GM10266 (cell line): Measurements from ENCODE around the gene CMIP.

Experiments used
- DNase-seq: peaks from one replicate; pipeline ENCODE4 v3.0.0; 2012; ENCODE audit errors: extremely low spot score
- CTCF ChIP-seq: IDR thresholded peaks from 2 replicates; pipeline ENCODE4 v1.5.1; 2012; ENCODE audit warnings: mild to moderate bottlenecking, low read depth; ENCODE audit not compliant: control insufficient read depth, insufficient read depth; ENCODE audit errors: missing control alignments

The CMIP gene

GRCh38 chr16:81676883-81677737 is 232.5 kb downstream of the CMIP start:
- DNase-seq: no peak
- no peak for TF ChIP-seq CTCF

- no peak for DNase-seq
- TF ChIP-seq CTCF: no peak
These were observed 233.9 kb downstream of the CMIP start for GRCh38 chr16:81678326-81679095.

- DNase-seq: no peak
- no peak for TF ChIP-seq CTCF
These were observed 235.3 kb downstream of the CMIP start for GRCh38 chr16:81679721-81680430.

- no peak for TF ChIP-seq CTCF
- DNase-seq: no peak
These were observed 236.1 kb downstream of the CMIP start for GRCh38 chr16:81680444-81681275.

- no peak for DNase-seq
- TF ChIP-seq CTCF: no peak
These were observed 236.7 kb downstream of the CMIP start for GRCh38 chr16:81681311-81681710.

GRCh38 chr16:81684242-81684837 is 239.7 kb downstream of the CMIP start:
- DNase-seq: no peak
- no peak for TF ChIP-seq CTCF
